ENCODE measurements around the gene CCDC146.
"Not testable (repeated sequence)": the region's sequence is repeated elsewhere in the genome, so short reads cannot be mapped to it uniquely, and the experiment has no call there.

DNA sequence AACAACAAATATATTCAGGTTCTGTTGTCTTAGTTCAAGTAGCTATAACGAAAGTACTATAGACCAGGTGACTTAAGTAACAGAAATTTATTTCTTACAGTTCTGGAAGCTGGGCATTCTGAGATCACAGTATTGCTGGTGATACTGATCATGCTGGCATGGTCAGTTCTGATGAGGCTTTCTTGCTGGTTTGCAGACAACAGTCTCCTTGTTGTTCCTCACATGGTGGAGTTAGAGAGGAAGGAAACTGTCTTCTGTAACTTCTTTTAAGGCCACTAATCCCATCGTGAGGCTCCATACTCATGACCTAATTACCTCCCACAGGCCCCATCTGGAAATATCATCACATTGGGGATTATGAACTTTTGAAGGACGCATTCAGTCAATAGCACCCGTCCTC lies 17.9 kb downstream of the CCDC146 start:
- not testable (repeated sequence) for TF ChIP-seq POLR2A, POLR2AphosphoS5, EP300 (IDR thresholded peaks at IDR 0.05)
- TF ChIP-seq, protein P1, sequence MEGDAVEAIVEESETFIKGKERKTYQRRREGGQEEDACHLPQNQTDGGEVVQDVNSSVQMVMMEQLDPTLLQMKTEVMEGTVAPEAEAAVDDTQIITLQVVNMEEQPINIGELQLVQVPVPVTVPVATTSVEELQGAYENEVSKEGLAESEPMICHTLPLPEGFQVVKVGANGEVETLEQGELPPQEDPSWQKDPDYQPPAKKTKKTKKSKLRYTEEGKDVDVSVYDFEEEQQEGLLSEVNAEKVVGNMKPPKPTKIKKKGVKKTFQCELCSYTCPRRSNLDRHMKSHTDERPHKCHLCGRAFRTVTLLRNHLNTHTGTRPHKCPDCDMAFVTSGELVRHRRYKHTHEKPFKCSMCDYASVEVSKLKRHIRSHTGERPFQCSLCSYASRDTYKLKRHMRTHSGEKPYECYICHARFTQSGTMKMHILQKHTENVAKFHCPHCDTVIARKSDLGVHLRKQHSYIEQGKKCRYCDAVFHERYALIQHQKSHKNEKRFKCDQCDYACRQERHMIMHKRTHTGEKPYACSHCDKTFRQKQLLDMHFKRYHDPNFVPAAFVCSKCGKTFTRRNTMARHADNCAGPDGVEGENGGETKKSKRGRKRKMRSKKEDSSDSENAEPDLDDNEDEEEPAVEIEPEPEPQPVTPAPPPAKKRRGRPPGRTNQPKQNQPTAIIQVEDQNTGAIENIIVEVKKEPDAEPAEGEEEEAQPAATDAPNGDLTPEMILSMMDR (IDR thresholded peaks at IDR 0.05): not testable (repeated sequence)

All from suprapubic skin (tissue), 4 donors.